ENCODE results near the gene LRBA.
"Not testable (repeated sequence)": the region's sequence is repeated elsewhere in the genome, so short reads cannot be mapped to it uniquely, and the experiment has no call there.

Gene LRBA

GRCh38 chr4:150949342-150949741 is 65.7 kb downstream of the LRBA start:
- peaks cover 48% of the 10 kb centered on the region for H3K4me1 Mint-ChIP-seq
- no peak for DNase-seq (ENCODE audit: low spot score in 2 of 2)
- no peaks in the 10 kb centered on the region for H3K9me3 Mint-ChIP-seq
- no peak for ATAC-seq
- H3K4me3 Mint-ChIP-seq, result no peak overlapping the region
- H3K36me3 Mint-ChIP-seq, result no peaks in the 10 kb centered on the region
- H3K27ac Mint-ChIP-seq, result no peak overlapping the region

- peaks cover 52% of the 10 kb centered on the region for H3K4me1 Mint-ChIP-seq
- no peaks in the 10 kb centered on the region for H3K36me3 Mint-ChIP-seq
- H3K9me3 Mint-ChIP-seq, result no peaks in the 10 kb centered on the region
- no peak for DNase-seq (ENCODE audit: low spot score in 2 of 2)
- no peak overlapping the region for H3K27ac Mint-ChIP-seq
- no peak for ATAC-seq
- no peak overlapping the region for H3K4me3 Mint-ChIP-seq
These were observed 66.4 kb downstream of the LRBA start for GRCh38 chr4:150948710-150949109.

DNA sequence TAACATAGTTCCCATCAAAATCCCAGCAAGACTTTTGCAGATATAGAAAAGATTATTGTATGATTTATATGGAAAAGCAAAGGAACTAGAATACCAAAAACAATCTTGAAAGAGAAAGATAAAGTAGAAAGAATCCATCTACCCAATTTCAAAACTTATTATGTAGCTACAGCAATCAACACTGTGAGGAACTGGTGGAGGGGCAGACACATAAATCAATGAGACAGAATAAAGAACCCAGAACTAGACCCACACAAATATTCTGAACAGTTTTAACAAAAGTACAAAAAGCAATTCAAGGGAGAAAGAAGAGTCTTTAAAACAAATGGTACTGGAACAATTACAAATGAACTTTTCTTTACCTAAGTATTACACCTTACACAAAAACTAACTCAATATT is 67.0 kb downstream of the LRBA start:
- Mint-ChIP-seq H3K27ac (no peak overlapping the region), H3K9me3 (no peaks in the 10 kb centered on the region), H3K4me1 (peaks cover 55% of the 10 kb centered on the region), H3K36me3 (no peaks in the 10 kb centered on the region), H3K4me3 (no peak overlapping the region)
- DNase-seq (ENCODE audit: low spot score in 2 of 2), result no peak
- ATAC-seq, result no peak

DNA sequence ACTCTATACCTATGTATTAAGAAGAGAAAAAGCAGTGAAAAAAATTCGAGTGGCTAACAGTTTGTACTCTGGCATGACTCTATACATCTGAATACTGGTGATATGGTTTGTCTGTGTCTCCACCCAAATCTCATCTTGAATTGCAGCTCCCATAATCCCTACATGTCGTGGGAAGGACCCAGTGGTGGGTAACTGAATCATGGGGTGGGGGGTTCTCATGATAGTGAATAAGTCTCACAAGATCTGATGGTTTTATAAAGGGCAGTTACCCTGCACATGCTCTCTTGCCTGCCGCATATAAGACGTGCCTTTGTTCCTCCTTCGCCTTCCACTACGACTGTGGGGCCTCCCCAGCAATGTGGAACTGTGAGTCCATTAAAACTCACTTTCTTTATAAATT is 70.4 kb downstream of the LRBA start:
- Mint-ChIP-seq H3K4me1 (peaks cover 45% of the 10 kb centered on the region), H3K27ac (no peak overlapping the region), H3K4me3 (no peak overlapping the region), H3K9me3 (no peaks in the 10 kb centered on the region), H3K36me3 (no peaks in the 10 kb centered on the region)
- ATAC-seq, result no peak
- DNase-seq (ENCODE audit: low spot score in 2 of 2), result no peak

DNA sequence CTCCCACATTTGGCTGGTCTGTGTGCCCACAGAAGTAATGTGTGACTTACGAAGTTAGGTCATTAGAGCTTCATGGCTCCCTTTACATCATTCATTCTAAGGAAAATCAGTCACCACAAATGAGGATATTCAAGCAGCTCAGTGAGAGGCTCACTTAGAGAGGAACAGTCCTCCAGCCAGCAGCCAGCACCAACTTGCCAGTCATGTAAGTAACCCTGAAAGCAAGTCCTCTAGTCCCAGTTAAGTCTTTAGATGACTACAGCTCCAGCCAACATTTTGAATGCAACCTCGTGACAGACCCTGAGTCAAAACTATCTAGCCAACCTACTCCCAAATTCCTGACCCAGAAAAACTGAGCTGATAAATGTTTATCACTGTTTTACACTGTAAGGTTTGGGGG is 71.3 kb downstream of the LRBA start:
- Mint-ChIP-seq H3K4me3 (no peak overlapping the region), H3K36me3 (no peaks in the 10 kb centered on the region), H3K27ac (no peak overlapping the region), H3K4me1 (peaks cover 48% of the 10 kb centered on the region), H3K9me3 (no peaks in the 10 kb centered on the region)
- ATAC-seq, result peak; percentile 94
- DNase-seq (ENCODE audit: low spot score in 2 of 2), result peak in 1 of 2 donors; percentile 54

- Mint-ChIP-seq H3K4me3 (no peak overlapping the region), H3K27ac (no peak overlapping the region), H3K4me1 (peaks cover 51% of the 10 kb centered on the region), H3K9me3 (no peaks in the 10 kb centered on the region), H3K36me3 (no peaks in the 10 kb centered on the region)
- ATAC-seq (no peak), DNase-seq (ENCODE audit: low spot score in 2 of 2) (no peak)
These were observed 72.0 kb downstream of the LRBA start for GRCh38 chr4:150943126-150943525.

DNA sequence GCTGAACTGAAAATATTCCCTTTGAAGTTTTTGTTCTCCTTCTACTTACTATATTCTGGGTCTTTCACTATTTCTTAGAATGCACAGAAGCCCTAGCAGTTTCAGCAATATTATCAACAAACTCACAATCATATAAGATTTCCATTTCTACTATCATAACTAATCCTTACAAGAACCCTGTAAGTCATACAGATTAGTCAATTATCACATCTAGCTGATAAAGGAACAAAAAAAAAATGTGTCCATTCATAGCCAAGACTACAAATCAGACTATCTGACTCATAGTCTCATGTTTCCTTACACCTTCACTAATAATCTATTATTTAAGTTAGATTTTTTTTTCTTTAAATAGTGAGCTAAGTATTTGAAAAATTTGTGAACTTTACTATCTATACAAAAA is 72.5 kb downstream of the LRBA start:
- H3K36me3 Mint-ChIP-seq, result no peaks in the 10 kb centered on the region
- peaks cover 48% of the 10 kb centered on the region for H3K4me1 Mint-ChIP-seq
- DNase-seq (ENCODE audit: low spot score in 2 of 2), result no peak
- H3K27ac Mint-ChIP-seq, result no peak overlapping the region
- peak; percentile 52 for ATAC-seq
- no peaks in the 10 kb centered on the region for H3K9me3 Mint-ChIP-seq
- H3K4me3 Mint-ChIP-seq, result no peak overlapping the region

- ATAC-seq (no peak), DNase-seq (ENCODE audit: low spot score in 2 of 2) (no peak)
- Mint-ChIP-seq H3K36me3 (no peaks in the 10 kb centered on the region), H3K4me3 (no peak overlapping the region), H3K4me1 (peaks cover 40% of the 10 kb centered on the region), H3K27ac (no peak overlapping the region), H3K9me3 (no peaks in the 10 kb centered on the region)
These were observed 75.0 kb downstream of the LRBA start for GRCh38 chr4:150940123-150940522.

GRCh38 chr4:150939530-150939929 is 75.6 kb downstream of the LRBA start:
- ATAC-seq, result no peak
- no peaks in the 10 kb centered on the region for H3K36me3 Mint-ChIP-seq
- DNase-seq (ENCODE audit: low spot score in 2 of 2), result no peak
- no peak overlapping the region for H3K4me3 Mint-ChIP-seq
- H3K27ac Mint-ChIP-seq, result no peak overlapping the region
- no peaks in the 10 kb centered on the region for H3K9me3 Mint-ChIP-seq
- peaks cover 34% of the 10 kb centered on the region for H3K4me1 Mint-ChIP-seq

DNA sequence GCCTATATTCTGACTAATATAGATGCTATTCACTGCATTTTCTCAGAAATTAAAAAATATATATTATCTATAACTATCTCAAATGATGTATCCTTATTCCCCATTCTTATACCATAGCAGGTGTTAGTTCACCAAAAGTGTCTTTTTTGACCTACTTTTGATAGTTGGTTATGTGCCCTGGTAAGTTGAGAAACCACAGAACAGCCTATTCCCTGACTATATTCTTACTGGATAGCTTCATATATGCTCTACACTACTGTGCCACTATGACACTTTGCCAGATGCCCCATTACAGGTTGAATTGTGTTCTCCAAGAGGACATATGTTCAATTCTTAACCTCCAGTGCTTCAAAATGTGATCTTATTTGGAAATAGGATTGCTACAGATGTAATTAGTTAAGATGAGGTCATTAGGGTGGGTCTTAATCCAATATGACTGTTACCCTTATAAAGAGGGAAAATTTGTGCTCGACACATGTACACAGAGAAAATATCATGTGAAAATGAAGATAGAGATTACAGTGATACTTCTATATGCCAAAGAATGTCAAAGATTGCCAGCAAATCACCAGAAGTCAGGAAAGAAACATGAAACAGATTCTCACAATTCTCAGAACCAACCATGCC is 76.1 kb downstream of the LRBA start:
- H3K36me3 Mint-ChIP-seq, result no peaks in the 10 kb centered on the region
- no peak for DNase-seq (ENCODE audit: low spot score in 2 of 2)
- H3K9me3 Mint-ChIP-seq, result no peaks in the 10 kb centered on the region
- H3K4me3 Mint-ChIP-seq, result no peak overlapping the region
- peaks cover 31% of the 10 kb centered on the region for H3K4me1 Mint-ChIP-seq
- H3K27ac Mint-ChIP-seq, result no peak overlapping the region
- ATAC-seq, result peak; percentile 35

DNA sequence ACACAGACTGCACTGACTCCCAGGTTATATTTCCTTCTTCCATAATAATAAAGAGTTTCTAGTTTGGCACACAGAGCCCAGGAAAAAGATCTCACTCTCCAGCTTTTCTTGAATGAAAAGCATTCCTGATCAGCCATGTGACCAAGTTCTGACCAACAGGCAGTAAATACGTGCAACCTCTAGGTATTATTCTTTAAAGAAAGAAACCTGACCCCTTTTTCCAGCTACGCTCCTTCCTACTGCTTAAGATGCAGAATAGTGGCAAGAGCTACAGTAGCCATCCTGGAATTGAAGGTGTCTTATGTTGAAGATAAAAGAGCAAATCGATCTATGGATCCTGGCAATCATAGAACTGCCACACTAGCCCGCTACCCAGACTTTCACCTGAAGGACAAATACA is 76.7 kb downstream of the LRBA start:
- H3K4me1 Mint-ChIP-seq, result peaks cover 25% of the 10 kb centered on the region
- H3K9me3 Mint-ChIP-seq, result no peaks in the 10 kb centered on the region

GRCh38 chr4:150934022-150934421 is 81.1 kb downstream of the LRBA start:
- peaks cover 3% of the 10 kb centered on the region for H3K36me3 Mint-ChIP-seq
- H3K9me3 Mint-ChIP-seq, result no peaks in the 10 kb centered on the region
- peaks cover 8% of the 10 kb centered on the region for H3K4me1 Mint-ChIP-seq
- no peak for ATAC-seq
- H3K4me3 Mint-ChIP-seq, result no peak overlapping the region
- no peak overlapping the region for H3K27ac Mint-ChIP-seq
- no peak for DNase-seq (ENCODE audit: low spot score in 2 of 2)

More for the DNA sequence above, 76.7 kb downstream of the LRBA start:
- Mint-ChIP-seq H3K36me3 (no peaks in the 10 kb centered on the region), H3K27ac (no peak overlapping the region), H3K4me3 (no peak overlapping the region)
- ATAC-seq (no peak), DNase-seq (ENCODE audit: low spot score in 2 of 2) (no peak)

- no peak overlapping the region for H3K4me3 Mint-ChIP-seq
- H3K36me3 Mint-ChIP-seq, result peaks cover 25% of the 10 kb centered on the region
- no peaks in the 10 kb centered on the region for H3K4me1 Mint-ChIP-seq
- no peak for ATAC-seq
- no peaks in the 10 kb centered on the region for H3K9me3 Mint-ChIP-seq
- DNase-seq (ENCODE audit: low spot score in 2 of 2), result no peak
- H3K27ac Mint-ChIP-seq, result no peak overlapping the region
These were observed 83.3 kb downstream of the LRBA start for GRCh38 chr4:150931796-150932195.

GRCh38 chr4:150931005-150931404 is 84.1 kb downstream of the LRBA start:
- H3K9me3 Mint-ChIP-seq, result no peaks in the 10 kb centered on the region
- H3K36me3 Mint-ChIP-seq, result peaks cover 33% of the 10 kb centered on the region
- peaks cover 5% of the 10 kb centered on the region for H3K4me1 Mint-ChIP-seq
- DNase-seq (ENCODE audit: low spot score in 2 of 2) (no peak), ATAC-seq (no peak)
- no peak overlapping the region for H3K4me3 Mint-ChIP-seq
- H3K27ac Mint-ChIP-seq, result no peak overlapping the region

DNA sequence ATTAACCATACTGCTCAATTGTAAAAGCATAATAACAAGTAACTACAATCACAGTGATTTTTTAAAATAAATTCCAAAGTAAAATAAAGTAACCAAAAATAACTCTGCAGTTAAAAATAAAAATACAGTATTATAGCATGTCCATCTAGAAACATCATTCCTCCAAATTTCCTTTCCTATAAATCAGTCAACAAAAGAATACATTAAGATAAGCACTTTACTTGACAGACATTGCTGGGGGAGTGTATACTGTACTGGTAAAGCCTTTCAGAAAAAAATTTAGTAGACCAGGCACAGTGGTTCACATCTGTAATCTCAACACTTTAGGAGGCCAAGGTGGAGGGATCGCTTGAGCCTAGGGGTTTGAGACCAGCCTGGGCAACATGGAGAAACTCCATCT is 91.1 kb downstream of the LRBA start:
- H3K9me3 Mint-ChIP-seq, result no peaks in the 10 kb centered on the region
- H3K36me3 Mint-ChIP-seq, result peaks cover 79% of the 10 kb centered on the region
- H3K4me3 Mint-ChIP-seq, result no peak overlapping the region
- DNase-seq (ENCODE audit: low spot score in 2 of 2) (no peak), ATAC-seq (no peak)
- no peak overlapping the region for H3K27ac Mint-ChIP-seq
- H3K4me1 Mint-ChIP-seq, result peaks cover 5% of the 10 kb centered on the region

- DNase-seq (ENCODE audit: low spot score in 2 of 2); ATAC-seq; H3K27ac Mint-ChIP-seq; H3K4me1 Mint-ChIP-seq; H3K4me3 Mint-ChIP-seq; H3K9me3 Mint-ChIP-seq: not testable (repeated sequence)
- peaks cover 79% of the 10 kb centered on the region for H3K36me3 Mint-ChIP-seq
These were observed 93.6 kb downstream of the LRBA start for GRCh38 chr4:150921486-150921885.

- not testable (repeated sequence) for H3K27ac Mint-ChIP-seq; H3K4me1 Mint-ChIP-seq; DNase-seq (ENCODE audit: low spot score in 2 of 2); ATAC-seq; H3K9me3 Mint-ChIP-seq; H3K4me3 Mint-ChIP-seq
- peaks cover 85% of the 10 kb centered on the region for H3K36me3 Mint-ChIP-seq
These were observed 96.5 kb downstream of the LRBA start for GRCh38 chr4:150918562-150918961.

Data from stimulated activated effector memory CD8-positive, alpha-beta T cell treated with anti-CD3 and anti-CD28 coated beads, Interleukin-12 subunit alpha, Interleukin-12 subunit beta, amount 100 ng/mL, for 72 hours (primary cell).